ENCODE results near the gene ARMC5.

ARMC5 gene

DNA sequence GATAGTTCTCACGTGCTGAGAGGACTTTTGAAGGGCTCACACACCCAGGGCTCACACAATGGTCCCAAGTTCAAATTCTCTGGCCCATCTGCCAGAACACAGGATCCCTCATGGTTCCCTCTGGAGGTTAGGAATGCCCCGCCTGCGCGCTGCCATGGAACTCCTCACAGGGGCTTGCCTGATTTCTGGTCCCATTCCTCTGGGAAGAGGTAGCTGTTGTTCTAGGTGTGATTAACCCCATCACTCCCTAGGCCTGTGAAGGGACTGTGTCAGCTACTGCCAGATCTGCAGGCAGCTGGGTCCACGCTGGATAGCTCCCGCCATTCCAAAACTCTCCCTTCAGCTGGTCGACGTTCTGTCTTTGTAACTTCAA, 2.3 kb upstream of the ARMC5 start:
- TF ChIP-seq TAF1 (IDR thresholded peaks at IDR 0.05; ENCODE audit: borderline replicate concordance, insufficient read depth, low read length) = no peak
- TF ChIP-seq, protein P1, sequence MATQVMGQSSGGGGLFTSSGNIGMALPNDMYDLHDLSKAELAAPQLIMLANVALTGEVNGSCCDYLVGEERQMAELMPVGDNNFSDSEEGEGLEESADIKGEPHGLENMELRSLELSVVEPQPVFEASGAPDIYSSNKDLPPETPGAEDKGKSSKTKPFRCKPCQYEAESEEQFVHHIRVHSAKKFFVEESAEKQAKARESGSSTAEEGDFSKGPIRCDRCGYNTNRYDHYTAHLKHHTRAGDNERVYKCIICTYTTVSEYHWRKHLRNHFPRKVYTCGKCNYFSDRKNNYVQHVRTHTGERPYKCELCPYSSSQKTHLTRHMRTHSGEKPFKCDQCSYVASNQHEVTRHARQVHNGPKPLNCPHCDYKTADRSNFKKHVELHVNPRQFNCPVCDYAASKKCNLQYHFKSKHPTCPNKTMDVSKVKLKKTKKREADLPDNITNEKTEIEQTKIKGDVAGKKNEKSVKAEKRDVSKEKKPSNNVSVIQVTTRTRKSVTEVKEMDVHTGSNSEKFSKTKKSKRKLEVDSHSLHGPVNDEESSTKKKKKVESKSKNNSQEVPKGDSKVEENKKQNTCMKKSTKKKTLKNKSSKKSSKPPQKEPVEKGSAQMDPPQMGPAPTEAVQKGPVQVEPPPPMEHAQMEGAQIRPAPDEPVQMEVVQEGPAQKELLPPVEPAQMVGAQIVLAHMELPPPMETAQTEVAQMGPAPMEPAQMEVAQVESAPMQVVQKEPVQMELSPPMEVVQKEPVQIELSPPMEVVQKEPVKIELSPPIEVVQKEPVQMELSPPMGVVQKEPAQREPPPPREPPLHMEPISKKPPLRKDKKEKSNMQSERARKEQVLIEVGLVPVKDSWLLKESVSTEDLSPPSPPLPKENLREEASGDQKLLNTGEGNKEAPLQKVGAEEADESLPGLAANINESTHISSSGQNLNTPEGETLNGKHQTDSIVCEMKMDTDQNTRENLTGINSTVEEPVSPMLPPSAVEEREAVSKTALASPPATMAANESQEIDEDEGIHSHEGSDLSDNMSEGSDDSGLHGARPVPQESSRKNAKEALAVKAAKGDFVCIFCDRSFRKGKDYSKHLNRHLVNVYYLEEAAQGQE (IDR thresholded peaks at IDR 0.05; ENCODE audit: insufficient read depth in 1 of 2, low read depth in 2 of 2, low read length in 2 of 2) = peak in 1 of 2 experiments; percentile 82; a peak in 2 of 4 replicates

DNA sequence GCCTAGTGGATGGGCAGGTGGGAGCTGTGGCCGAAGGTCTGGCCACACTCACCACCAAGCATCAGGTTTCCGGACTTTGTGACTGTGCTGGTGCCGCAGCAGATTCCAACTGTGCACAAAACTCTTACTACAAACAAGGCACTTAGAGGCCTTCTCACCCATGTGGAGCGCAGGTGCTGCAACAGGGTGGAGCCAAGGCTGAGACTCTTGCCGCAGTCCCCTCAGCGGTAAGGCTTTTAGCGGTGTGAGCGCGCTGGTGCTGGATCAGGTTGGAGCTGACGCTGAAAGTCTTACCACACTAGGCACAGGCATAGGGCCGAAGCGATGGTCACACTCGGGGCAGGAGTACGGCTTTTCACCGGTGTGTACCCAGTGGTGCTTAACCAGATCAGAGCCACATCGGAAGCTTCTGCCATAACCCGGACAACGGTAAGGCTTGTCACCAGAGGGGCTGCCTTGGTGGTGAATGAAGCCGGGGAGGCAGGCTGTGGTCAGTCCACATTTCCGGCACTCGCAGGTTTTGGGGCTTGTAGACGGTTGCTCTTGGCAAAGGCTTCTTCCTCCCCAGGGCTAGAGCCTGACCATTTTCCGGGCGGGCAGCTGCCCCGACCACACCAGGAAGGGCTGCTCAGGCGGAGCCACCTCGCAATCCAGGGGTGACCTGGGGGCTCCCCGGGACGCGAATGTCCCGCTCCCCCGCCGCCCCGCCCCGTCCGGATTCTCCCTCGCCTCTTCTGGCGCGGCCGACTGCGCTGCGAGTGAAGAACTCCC, 1.0 kb upstream of the ARMC5 start:
- TF ChIP-seq TAF1 (IDR thresholded peaks at IDR 0.05; ENCODE audit: borderline replicate concordance, insufficient read depth, low read length) (no peak), SIN3A (IDR thresholded peaks at IDR 0.05; ENCODE audit: borderline replicate concordance, insufficient read depth, low read length) (no peak), FOXP2 (optimal IDR thresholded peaks at IDR 0.05; ENCODE audit: borderline replicate concordance, extremely low read depth, extremely low read length, insufficient read depth) (no peak), POLR2AphosphoS5 (IDR thresholded peaks at IDR 0.05; ENCODE audit: low read depth, low read length) (no peak)
- TF ChIP-seq, protein P1 (IDR thresholded peaks at IDR 0.05; ENCODE audit: insufficient read depth in 1 of 2, low read depth in 2 of 2, low read length in 2 of 2) = no peak

DNA sequence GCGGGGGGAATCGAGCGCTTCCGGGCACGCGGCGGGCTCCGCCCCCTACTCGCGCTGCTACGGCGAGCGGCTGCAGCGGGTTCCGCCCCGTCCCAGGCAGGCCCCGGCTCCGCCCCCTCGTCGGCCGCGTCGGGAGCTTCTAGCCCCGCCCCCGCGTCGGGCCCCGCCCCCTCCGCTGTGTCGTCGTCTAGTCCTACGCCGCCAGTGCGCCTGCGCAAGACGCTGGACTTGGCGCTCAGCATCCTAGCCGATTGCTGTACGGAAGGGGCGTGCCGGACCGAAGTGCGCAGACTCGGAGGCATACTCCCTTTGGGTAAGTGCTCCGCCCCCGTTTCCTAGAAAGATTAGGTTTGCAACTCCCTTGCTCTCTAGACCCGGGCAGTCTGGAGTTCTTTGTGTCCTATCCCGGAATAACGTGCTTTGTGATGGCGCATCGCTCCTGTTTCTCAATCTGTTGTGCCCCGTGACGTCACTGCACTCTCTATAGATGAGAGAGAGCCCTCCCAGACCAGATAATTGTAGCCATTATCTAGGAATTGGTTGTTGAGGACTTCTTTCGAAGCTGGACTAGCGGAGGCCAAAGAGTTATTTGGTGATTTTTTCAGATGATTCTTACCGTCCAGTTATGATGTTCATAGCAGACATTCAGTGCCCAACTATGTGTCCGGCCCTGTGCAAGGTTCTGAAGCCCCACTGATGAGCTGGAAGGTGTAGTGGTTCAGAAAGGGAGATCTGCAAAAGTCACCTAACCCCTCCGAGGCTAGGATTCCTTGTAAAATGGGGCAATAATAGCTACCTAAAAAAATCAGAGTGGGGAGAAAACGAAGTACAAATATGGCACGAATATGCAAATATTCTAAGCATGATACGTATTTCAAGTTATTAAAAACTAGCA, 633 bp downstream of the ARMC5 start:
- TF ChIP-seq POLR2AphosphoS5 (IDR thresholded peaks at IDR 0.05; ENCODE audit: low read depth, low read length) = peak; percentile 69
- TF ChIP-seq, protein P1 (IDR thresholded peaks at IDR 0.05; ENCODE audit: insufficient read depth in 1 of 2, low read depth in 2 of 2, low read length in 2 of 2) = no peak
- TF ChIP-seq TAF1 (IDR thresholded peaks at IDR 0.05; ENCODE audit: borderline replicate concordance, insufficient read depth, low read length) = 0 out of 2 replicates have a peak, but pooled peaks have one; percentile 24
- no peak for TF ChIP-seq SIN3A (IDR thresholded peaks at IDR 0.05; ENCODE audit: borderline replicate concordance, insufficient read depth, low read length)

DNA sequence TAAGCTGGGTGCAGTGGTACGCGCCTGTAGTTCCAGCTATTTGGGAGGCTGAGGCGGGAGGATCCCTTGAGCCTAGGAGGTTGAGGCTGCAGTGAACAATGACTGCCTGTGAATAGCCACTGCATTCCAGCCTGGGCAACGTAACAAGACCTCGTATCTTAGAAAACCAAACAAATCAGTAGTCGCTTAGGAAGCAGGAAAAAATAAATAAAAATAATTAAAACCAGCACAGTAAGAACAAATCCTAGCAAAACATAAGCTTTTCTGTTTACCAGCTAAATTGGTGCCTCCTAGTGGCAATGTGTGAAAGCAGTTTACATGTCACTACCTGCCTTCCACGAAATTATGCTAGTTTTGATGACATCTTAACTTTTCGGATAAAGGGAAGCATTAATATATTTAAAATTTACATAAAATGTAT, 1.3 kb downstream of the ARMC5 start:
- TF ChIP-seq, protein P1 (IDR thresholded peaks at IDR 0.05; ENCODE audit: insufficient read depth in 1 of 2, low read depth in 2 of 2, low read length in 2 of 2) = no peak
- TF ChIP-seq FOXP2 (optimal IDR thresholded peaks at IDR 0.05; ENCODE audit: borderline replicate concordance, extremely low read depth, extremely low read length, insufficient read depth) = no peak
- TF ChIP-seq TAF1 (IDR thresholded peaks at IDR 0.05; ENCODE audit: borderline replicate concordance, insufficient read depth, low read length) = no peak
- TF ChIP-seq POLR2AphosphoS5 (IDR thresholded peaks at IDR 0.05; ENCODE audit: low read depth, low read length) = no peak
- no peak for TF ChIP-seq SIN3A (IDR thresholded peaks at IDR 0.05; ENCODE audit: borderline replicate concordance, insufficient read depth, low read length)

Data from PFSK-1 (cell line).